GM19035 (cell line): ENCODE measurements around the gene SIGLEC5.
A peak's percentile ranks its signal among the peaks of the same experiment; 100 is the strongest.

ENCODE experiments used
- ATAC-seq: cut with Tn5 transposase; IDR thresholded peaks from one replicate; pipeline ENCODE4 v1.9.1; 2021; ENCODE audit not compliant: unreplicated experiment

The SIGLEC5 gene

DNA sequence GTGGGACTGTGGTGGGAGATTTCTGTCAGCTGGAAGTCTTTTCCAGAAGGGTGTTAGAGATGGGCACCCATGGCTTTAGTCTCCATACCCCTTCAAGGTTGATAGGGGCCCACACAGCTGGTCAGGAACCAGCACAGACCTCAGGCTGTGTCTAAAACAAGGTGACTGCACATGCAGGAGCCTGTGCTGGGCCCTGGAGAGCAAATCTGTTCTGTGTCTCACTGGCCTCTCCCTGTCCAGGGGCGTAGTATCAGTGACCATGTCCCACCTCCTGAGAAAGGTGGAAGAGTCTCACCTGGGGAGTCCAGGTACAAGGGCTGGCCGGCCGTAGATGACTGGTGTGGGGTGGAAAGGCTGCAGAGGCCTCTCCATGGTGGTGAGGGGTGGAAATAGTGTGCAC, 39.8 kb downstream of the SIGLEC5 start:
- no peak for ATAC-seq

GRCh38 chr19:51589511-51589910, 40.7 kb downstream of the SIGLEC5 start:
- no peak for ATAC-seq

- ATAC-seq, result no peak
These were observed 42.7 kb downstream of the SIGLEC5 start for GRCh38 chr19:51587264-51588191.

- ATAC-seq, result no peak
These were observed 43.4 kb downstream of the SIGLEC5 start for GRCh38 chr19:51586799-51587198.

DNA sequence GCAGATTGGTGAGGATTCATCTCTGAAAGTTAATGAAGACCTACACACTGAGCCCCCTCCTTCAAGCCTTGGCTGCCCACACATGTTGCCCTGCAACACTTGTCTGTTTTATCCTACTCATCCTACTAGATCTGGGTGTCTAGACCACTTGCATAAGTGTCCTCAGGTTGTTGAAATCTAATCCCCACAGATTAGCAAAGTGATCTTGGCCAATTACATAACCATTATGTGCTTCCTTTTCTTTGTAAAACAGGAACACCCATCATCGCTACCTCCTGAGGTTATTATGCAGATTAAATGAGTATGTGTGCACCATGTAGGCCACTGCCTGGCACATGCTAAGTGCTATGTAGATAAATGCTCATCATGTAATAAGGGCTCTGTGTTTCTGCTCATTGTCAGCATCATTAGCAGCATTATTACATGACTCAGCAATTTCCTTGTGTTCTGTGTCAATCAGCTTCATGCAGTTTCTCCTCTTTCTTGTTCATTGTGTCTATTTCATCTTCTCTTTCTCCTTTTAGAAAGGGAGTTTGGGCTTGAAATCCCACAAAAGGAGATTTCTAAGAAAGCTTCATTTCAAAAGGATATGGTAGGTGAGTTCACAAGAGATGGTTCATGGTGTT, 44.0 kb downstream of the SIGLEC5 start:
- ATAC-seq, result no peak

- ATAC-seq, result peak; percentile 80
These were observed 53.4 kb downstream of the SIGLEC5 start for GRCh38 chr19:51576850-51577249.

DNA sequence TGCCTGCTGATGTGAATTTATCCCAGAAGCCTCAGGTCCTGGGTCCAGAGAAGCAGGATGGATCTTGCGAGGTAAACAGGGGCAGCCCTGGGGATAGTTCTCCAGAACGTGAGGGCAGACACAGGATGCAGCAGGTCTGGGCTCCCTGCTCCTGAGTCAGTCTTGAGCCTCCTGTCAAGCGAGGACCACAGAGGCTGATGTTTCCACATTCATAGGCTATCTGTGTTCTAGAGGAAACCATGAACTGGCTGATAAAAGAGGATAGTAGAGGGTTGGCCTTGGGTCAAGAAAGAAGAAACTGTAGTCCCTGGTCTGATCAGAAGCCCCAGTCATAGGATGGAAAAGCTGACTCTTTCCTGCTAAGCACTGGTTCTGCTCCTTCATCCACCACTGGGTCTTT, 56.9 kb downstream of the SIGLEC5 start:
- ATAC-seq, result no peak

GRCh38 chr19:51572908-51573307, 57.3 kb downstream of the SIGLEC5 start:
- ATAC-seq, result no peak

- ATAC-seq, result no peak
These were observed 57.8 kb downstream of the SIGLEC5 start for GRCh38 chr19:51572410-51572809.

DNA sequence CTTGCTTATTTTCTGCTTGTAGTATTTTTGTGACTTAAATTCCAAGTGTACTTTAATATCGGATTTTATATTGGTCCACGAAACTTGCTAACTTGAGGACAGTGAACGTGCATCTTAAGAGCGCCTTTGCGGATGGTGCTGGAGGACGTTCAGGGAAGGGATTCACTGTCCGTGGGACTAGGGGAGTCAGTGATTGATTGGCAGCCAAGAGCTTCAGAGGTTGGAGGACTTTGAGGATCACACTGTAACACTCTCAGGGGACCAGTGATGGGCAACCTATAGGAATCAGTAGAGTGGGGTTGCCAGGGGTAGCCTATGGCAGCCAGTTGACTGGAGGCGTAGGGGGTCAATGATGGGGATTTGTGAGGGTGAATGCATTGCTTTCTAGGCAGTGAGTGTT, 58.6 kb downstream of the SIGLEC5 start:
- no peak for ATAC-seq

GRCh38 chr19:51570962-51571575, 59.1 kb downstream of the SIGLEC5 start, which contains the start of gene ZNF175:
TSS of gene ZNF175 (plus strand) at chr19:51571283. CDS start at chr19:51573330, 2,047 bp downstream.
- peak; percentile 85 for ATAC-seq

DNA sequence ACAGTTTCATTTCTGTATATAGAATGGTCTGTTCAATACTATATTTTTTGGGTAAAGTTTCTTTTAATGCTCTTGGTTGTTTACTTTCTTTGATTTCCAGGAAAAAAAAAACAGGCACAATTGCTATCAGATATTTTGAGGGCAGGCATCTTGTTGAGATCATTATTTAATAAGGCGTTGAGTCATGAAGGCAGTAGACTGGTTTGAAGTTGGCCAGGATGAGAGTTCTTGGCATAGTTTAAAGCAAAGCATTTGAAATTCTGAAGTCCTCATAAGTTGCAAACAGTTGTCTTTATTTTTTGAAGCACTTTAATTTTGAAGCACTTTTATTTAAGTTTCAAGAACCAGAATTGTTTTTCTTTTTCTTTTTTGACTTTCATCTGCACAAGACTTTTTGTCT, 61.7 kb downstream of the SIGLEC5 start:
- ATAC-seq, result no peak

DNA sequence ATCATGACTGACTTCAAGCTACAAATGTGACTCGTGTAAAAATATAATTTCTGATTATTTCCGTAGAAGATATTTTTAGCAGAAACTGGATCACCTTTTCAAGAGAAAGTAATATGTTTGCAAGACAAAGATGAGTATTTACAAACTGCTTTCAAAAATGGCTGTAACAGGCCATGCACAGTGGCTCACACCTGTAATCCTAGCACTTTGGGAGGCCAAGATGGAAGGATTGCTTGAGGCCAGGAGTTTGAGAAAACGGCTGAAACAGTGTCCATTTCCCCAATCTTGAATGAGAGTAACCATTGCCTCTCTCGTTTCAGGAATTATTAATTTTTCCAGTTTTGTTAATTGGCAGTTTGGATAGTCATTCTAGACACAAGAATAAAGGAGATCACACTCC, 62.6 kb downstream of the SIGLEC5 start:
- no peak for ATAC-seq

DNA sequence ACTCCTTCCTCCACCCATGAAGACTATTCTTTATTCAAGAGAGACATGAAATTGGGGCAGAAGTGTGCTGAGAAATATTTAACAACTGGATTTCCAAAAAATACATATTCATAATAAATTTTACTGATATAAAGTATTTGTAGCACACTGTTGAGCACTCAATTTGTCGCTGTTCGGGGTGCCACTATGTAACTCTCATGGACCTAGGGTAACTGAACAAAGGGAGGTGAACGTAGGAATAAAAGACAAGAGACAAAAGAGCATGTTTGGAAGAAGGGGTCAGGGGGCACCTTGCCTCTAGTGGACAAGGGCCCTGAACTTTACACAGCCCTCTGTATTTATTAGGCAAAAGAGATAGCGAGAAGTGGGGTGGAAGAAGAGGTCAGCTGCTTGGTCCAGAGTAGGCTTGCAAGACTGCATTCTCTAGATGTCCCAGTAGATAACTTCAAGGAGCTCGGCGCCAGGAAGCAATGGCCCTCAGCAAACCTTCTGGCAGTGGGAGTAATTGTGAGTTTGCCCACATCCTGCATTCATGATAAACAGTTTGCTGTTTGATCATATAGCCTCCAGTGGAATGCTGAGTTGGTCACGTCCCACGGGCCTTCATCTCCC, 63.6 kb downstream of the SIGLEC5 start:
- ATAC-seq, result no peak

DNA sequence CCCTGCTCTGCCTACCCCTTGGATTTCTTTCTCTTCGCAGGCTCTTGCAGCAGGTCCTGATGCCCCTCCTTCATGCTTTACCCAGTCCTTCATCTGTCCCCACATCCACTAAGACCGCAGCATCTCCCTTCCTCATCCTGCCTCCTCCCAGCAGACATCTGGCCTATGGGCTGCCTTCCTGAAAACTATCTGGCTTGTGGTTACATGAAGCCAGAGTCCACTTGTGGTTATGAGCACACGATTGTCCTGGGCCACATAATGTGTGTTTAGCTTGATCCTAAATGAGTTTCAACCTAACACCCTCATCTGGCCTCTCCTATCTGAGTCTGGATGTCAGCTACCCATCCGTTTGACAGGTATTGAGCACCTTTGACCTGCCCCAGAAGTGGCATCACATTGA, 64.6 kb downstream of the SIGLEC5 start:
- no peak for ATAC-seq

DNA sequence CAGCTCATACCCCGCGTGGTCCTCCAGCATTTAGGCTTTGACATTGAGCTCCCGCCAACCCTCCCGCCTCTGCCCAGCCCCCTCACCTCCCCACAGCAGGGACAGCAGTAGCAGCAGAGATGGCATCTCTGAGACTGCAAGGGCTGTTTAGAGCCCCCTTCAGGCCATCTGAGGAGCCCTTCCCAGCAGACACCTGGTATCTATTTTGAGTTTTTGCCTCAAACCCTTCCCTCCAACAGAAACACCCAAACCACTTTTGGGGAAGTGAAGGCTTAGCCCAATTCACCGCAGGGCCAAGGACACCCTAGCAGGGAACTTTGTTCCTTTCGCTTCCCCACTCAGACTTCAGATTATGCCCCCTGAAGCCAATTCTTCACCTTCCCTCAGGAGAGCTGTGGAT, 65.4 kb downstream of the SIGLEC5 start:
- ATAC-seq, result no peak
